CD14-positive monocyte (primary cell): ENCODE data around the gene MVP. TPM values are rescaled to one million over a fixed set of nuclear protein-coding genes. Genes with fewer than 3 reads are reported as not detected.
"Not testable (repeated sequence)": the region's sequence is repeated elsewhere in the genome, so short reads cannot be mapped to it uniquely, and the experiment has no call there.

Experiments used
- DNase-seq, 3 donors: peaks; one replicate each; pipeline ENCODE4 v3.0.0-alpha.2; 2011 to 2022
- H2AFZ ChIP-seq: 2 replicates; pipeline ENCODE4 v1.6.0; 2012; ENCODE audit warnings: mild to moderate bottlenecking, low read depth, low read length, inconsistent platforms; ENCODE audit not compliant: insufficient read depth, poor library complexity, severe bottlenecking
- H3K27ac ChIP-seq, 2 donors: 1 replicate in 1 of 2; 2 replicates in 1 of 2; pipeline ENCODE4 v1.5.1; 2012 to 2013; ENCODE audit warnings: low read length in 2 of 2, control low read depth in 1 of 2, inconsistent platforms in 1 of 2, low read depth in 1 of 2, mild to moderate bottlenecking in 1 of 2
- H3K27me3 ChIP-seq, 2 donors: one replicate each; pipeline versions ENCODE4 v1.6.0 to v1.6.1; 2011 to 2013; ENCODE audit warnings: low read length in 2 of 2; ENCODE audit not compliant: control insufficient read depth in 2 of 2, insufficient read depth in 2 of 2
- H3K36me3 ChIP-seq, 2 donors: replicated peaks in 1 of 2; 1 replicate in 1 of 2; 2 replicates in 1 of 2; pipeline versions ENCODE4 v1.5.1 to v1.6.1; 2012 to 2013; ENCODE audit warnings: low read length in 2 of 2, control low read depth in 1 of 2, inconsistent platforms in 1 of 2, mild to moderate bottlenecking in 1 of 2; ENCODE audit not compliant: insufficient read depth in 2 of 2, control insufficient read depth in 1 of 2
- H3K4me1 ChIP-seq, 2 donors: 1 replicate in 1 of 2; 2 replicates in 1 of 2; pipeline versions ENCODE4 v1.5.1 to v1.6.1; 2012 to 2013; ENCODE audit warnings: low read length in 2 of 2, control low read depth in 1 of 2, inconsistent platforms in 1 of 2, mild to moderate bottlenecking in 1 of 2, moderate library complexity in 1 of 2; ENCODE audit not compliant: insufficient read depth in 2 of 2, control insufficient read depth in 1 of 2
- H3K4me2 ChIP-seq: replicated peaks from 2 replicates; pipeline ENCODE3; 2012; ENCODE audit warnings: low read length, moderate library complexity, mild to moderate bottlenecking; ENCODE audit not compliant: poor library complexity, severe bottlenecking; ENCODE audit errors: extremely low read depth
- H3K4me3 ChIP-seq, 3 experiments: fragments of 200-600 bp in 1 of 3; sonication (generic) in 1 of 3; replicated peaks in 1 of 3; 1 replicate in 2 of 3; 2 replicates in 1 of 3; pipeline ENCODE4 v1.5.1; 2011 to 2013; ENCODE audit warnings: low read length in 3 of 3, mild to moderate bottlenecking in 3 of 3, control low read depth in 2 of 3, low read depth in 2 of 3, inconsistent platforms in 1 of 3, moderate library complexity in 1 of 3
- H3K79me2 ChIP-seq: 2 replicates; pipeline ENCODE4 v1.6.0; 2012; ENCODE audit warnings: mild to moderate bottlenecking, control low read depth, inconsistent platforms, low read length, moderate library complexity; ENCODE audit not compliant: insufficient read depth
- H3K9ac ChIP-seq: 2 replicates; pipeline ENCODE4 v1.6.0; 2017; ENCODE audit warnings: low read length, mild to moderate bottlenecking; ENCODE audit not compliant: insufficient read depth, poor library complexity, severe bottlenecking
- H3K9me3 ChIP-seq, 2 donors: replicated peaks in 1 of 2; 1 replicate in 1 of 2; 2 replicates in 1 of 2; pipeline versions ENCODE4 v1.5.1 to v1.6.1; 2012 to 2013; ENCODE audit warnings: low read length in 2 of 2, control low read depth in 1 of 2; ENCODE audit not compliant: control insufficient read depth in 1 of 2, insufficient read depth in 1 of 2
- H4K20me1 ChIP-seq: 2 replicates; pipeline ENCODE4 v1.6.0; 2012; ENCODE audit warnings: mild to moderate bottlenecking, low read length, control low read depth, moderate library complexity; ENCODE audit not compliant: insufficient read depth
- H3K27ac Mint-ChIP-seq, 7 donors: one replicate each; pipeline ENCODE4 v1.8.0; 2020; ENCODE audit warnings: mild to moderate bottlenecking in 7 of 7, mixed read lengths in 7 of 7, moderate library complexity in 6 of 7, inconsistent platforms in 2 of 7
- H3K27me3 Mint-ChIP-seq, 3 donors: one replicate each; pipeline ENCODE4 v1.8.0; 2021 to 2022; ENCODE audit warnings: low read depth in 3 of 3, mild to moderate bottlenecking in 3 of 3, mixed read lengths in 3 of 3, moderate library complexity in 3 of 3, inconsistent platforms in 1 of 3
- H3K36me3 Mint-ChIP-seq, 2 donors: one replicate each; pipeline ENCODE4 v1.8.0; 2020; ENCODE audit warnings: mixed read lengths in 2 of 2, inconsistent platforms in 1 of 2, mild to moderate bottlenecking in 1 of 2
- H3K4me1 Mint-ChIP-seq: one replicate; pipeline ENCODE4 v1.8.0; 2020; ENCODE audit warnings: mild to moderate bottlenecking, mixed read lengths
- H3K4me3 Mint-ChIP-seq, 2 donors: one replicate each; pipeline ENCODE4 v1.8.0; 2020; ENCODE audit warnings: mild to moderate bottlenecking in 2 of 2, mixed read lengths in 2 of 2, moderate library complexity in 1 of 2
- H3K9me3 Mint-ChIP-seq, 7 donors: one replicate each; pipeline ENCODE4 v1.8.0; 2020 to 2022; ENCODE audit warnings: mixed read lengths in 7 of 7, mild to moderate bottlenecking in 6 of 7, moderate library complexity in 6 of 7, inconsistent platforms in 2 of 7
- CTCF ChIP-seq: fragments of 200-600 bp; IDR thresholded peaks from one replicate; pipeline ENCODE4 v1.8.0; 2022; ENCODE audit warnings: antibody characterized with exemption, mild to moderate bottlenecking
- WGBS: methylation state at CpG from one replicate; pipeline ENCODE4 v1.1.5; 2013; ENCODE audit warnings: missing lambda C conversion rate; ENCODE audit not compliant: insufficient coverage; 5-methylcytosine and 5-hydroxymethylcytosine counted together
- intact Hi-C, 2 donors: fragments of 100-400 bp; cut with micrococcal nuclease; formaldehyde crosslinking; loops; one replicate each; pipeline versions ENCODE4 v1.15.0 to v1.15.1; 2023
- polyA minus RNA-seq: library from RNA; depleted of rRNA, polyadenylated mRNA; stranded (reverse); fragments of >200 nt; gene quantifications from 2 replicates; pipeline ENCODE4 v1.2.3, GENCODE V29; 2012
- polyA plus RNA-seq, 3 donors: library from polyadenylated mRNA; depleted of rRNA in 1 of 3; unstranded in 2 of 3; stranded (reverse) in 1 of 3; fragments of 300-500 nt in 2 of 3; fragments of >200 nt in 1 of 3; fragmentation: Illumina TruSeq in 2 of 3; gene quantifications; 1 replicate in 2 of 3; 2 replicates in 1 of 3; pipeline ENCODE4 v1.2.3, GENCODE V29; 2012 to 2021
- total RNA-seq, 12 experiments: library from RNA in 1 of 12; stranded (reverse) in 1 of 12; fragments of 120-200 nt in 1 of 12; gene quantifications; one replicate each; pipeline ENCODE4 v1.2.4 and lab custom pipeline; 2013 to 2026; ENCODE audit warnings: mixed read lengths in 6 of 12, inconsistent platforms in 1 of 12

Gene MVP
- 259 TPM for total RNA-seq (2013)
- 100 to 1,000 TPM; 146 to 274 (median 185) TPM for polyA plus RNA-seq
- polyA minus RNA-seq, result 239 and 445 TPM in 2 replicates
- 20.7 to 159 (median 117) reads per million in 11 experiments for total RNA-seq (lab: John Stamatoyannopoulos, UW)

- Histone ChIP-seq H3K9me3 (no peaks in the 10 kb centered on the region), H3K79me2 (peaks cover 87% of the 10 kb centered on the region), H3K4me2 (peak within 1 kb of the TSS; percentile 97), H4K20me1 (peaks cover 73% of the 10 kb centered on the region), H3K27ac (peak within 1 kb of the TSS; percentile 44 to 88), H3K27me3 (no peaks in the 10 kb centered on the region), H3K4me1 (peaks cover 52 to 67% of the 10 kb centered on the region in 2 donors), H2AFZ (peak within 1 kb of the TSS; percentile 71), H3K9ac (peak within 1 kb of the TSS; percentile 66), H3K36me3 (peaks cover 13 to 25% of the 10 kb centered on the region in 2 donors), H3K4me3 (peak within 1 kb of the TSS; percentile 69 to 99 (median 80))
- 0% methylated on average over 1 of the region's 4 CpGs for WGBS
- Mint-ChIP-seq H3K4me1 (peaks cover 68% of the 10 kb centered on the region), H3K4me3 (peak within 1 kb of the TSS; percentile 96 to 98), H3K9me3 (peaks cover 0 to 1% (median 0%) of the 10 kb centered on the region in 7 donors), H3K27ac (peak within 1 kb of the TSS; percentile 90 to 96 (median 91)), H3K36me3 (peaks cover 23 to 31% of the 10 kb centered on the region in 2 donors), H3K27me3 (peaks cover 0 to 1% (median 0%) of the 10 kb centered on the region in 3 donors)
- intact Hi-C loops, result loop anchor here in 1 of 2 donors (5.0 kb wide), 1 partner anchor 42 kb away; the partner anchor contains the start of gene CDIPT
- peak; percentile 37 to 62 (median 41) for DNase-seq
- no peak for TF ChIP-seq CTCF
Observed at GRCh38 chr16:29820271-29820701, at the start of gene MVP. Gene MVP (plus strand): TSS chr16:29820462. CDS start chr16:29830550, 10,088 bp downstream.

- DNase-seq, H4K20me1 ChIP-seq, H3K36me3 Mint-ChIP-seq, H3K9ac ChIP-seq, H3K9me3 ChIP-seq, H3K36me3 ChIP-seq, H3K79me2 ChIP-seq, H3K27ac ChIP-seq, intact Hi-C loops, H3K27me3 Mint-ChIP-seq, H3K27me3 ChIP-seq, H3K4me3 ChIP-seq, H3K4me2 ChIP-seq, H2AFZ ChIP-seq, H3K9me3 Mint-ChIP-seq: not testable (repeated sequence)
- H3K27ac Mint-ChIP-seq, result peak overlapping the region in 2 of 7 donors; percentile 23 to 55
- 62% methylated on average over 5 of the region's 7 CpGs for WGBS
- H3K4me3 Mint-ChIP-seq, result peak overlapping the region in 1 of 2 donors; percentile 49
- peaks cover 31% of the 10 kb centered on the region for H3K4me1 Mint-ChIP-seq
- peaks cover 25 to 27% of the 10 kb centered on the region in 2 donors for H3K4me1 ChIP-seq
Observed at GRCh38 chr16:29772330-29772729, 47.9 kb upstream of the MVP start.
